K562 (cell line): ENCODE results near the gene HTRA3. TPM values are rescaled to one million over a fixed set of nuclear protein-coding genes. Genes with fewer than 3 reads are reported as not detected.

Experiments used
- CEBPB ChIP-seq: fragments of 450-650 bp; IDR thresholded peaks from 2 replicates; pipeline ENCODE4 v1.6.1; 2016; ENCODE audit warnings: missing genetic modification characterization, missing compliant biosample characterization
- FOXK2 ChIP-seq, 2 experiments: fragments of 450-650 bp; IDR thresholded peaks in 1 of 2; conservative IDR thresholded peaks in 1 of 2; 2 replicates each; pipeline ENCODE4 v1.6.1; 2016; ENCODE audit warnings: low read depth in 2 of 2, mild to moderate bottlenecking in 1 of 2
- HCFC1 ChIP-seq: IDR thresholded peaks from 2 replicates; pipeline ENCODE4 v1.6.1; 2012; ENCODE audit warnings: low read depth, low read length, improper control_type of control experiment
- HNRNPL ChIP-seq: fragments of 200-400 bp; formaldehyde crosslinking; IDR thresholded peaks from 2 replicates; pipeline ENCODE4 v1.6.1; 2017; ENCODE audit warnings: low read depth, mild to moderate bottlenecking, low read length
- HNRNPUL1 ChIP-seq: fragments of 200-400 bp; formaldehyde crosslinking; IDR thresholded peaks from 2 replicates; pipeline ENCODE4 v1.6.1; 2017; ENCODE audit warnings: low read length
- IRF1 ChIP-seq: sonication (generic); formaldehyde crosslinking; IDR thresholded peaks from 2 replicates; pipeline ENCODE4 v1.8.0; 2022; ENCODE audit warnings: missing genetic modification reagents, mild to moderate bottlenecking, borderline replicate concordance
- IRF2 ChIP-seq: sonication (generic); formaldehyde crosslinking; IDR thresholded peaks from 2 replicates; pipeline ENCODE4 v1.8.1; 2022; ENCODE audit warnings: mild to moderate bottlenecking, missing genetic modification reagents
- MNT ChIP-seq, 2 experiments: fragments of 450-650 bp; conservative IDR thresholded peaks; 2 replicates each; pipeline ENCODE4 v1.6.1; 2017; ENCODE audit warnings: mild to moderate bottlenecking in 2 of 2, moderate library complexity in 2 of 2
- NR3C1 ChIP-seq: sonication (generic); formaldehyde crosslinking; IDR thresholded peaks from 2 replicates; pipeline ENCODE4 v1.8.1; 2022; ENCODE audit warnings: missing genetic modification reagents
- RAD51 ChIP-seq: fragments of 450-650 bp; IDR thresholded peaks from 2 replicates; pipeline ENCODE4 v1.7.1; 2016; ENCODE audit warnings: low read depth, mild to moderate bottlenecking, borderline replicate concordance
- TEAD2 ChIP-seq: fragments of 450-650 bp; IDR thresholded peaks from 2 replicates; pipeline ENCODE4 v1.6.1; 2016; ENCODE audit warnings: missing genetic modification characterization, control low read depth, missing compliant biosample characterization
- XRCC5 ChIP-seq: fragments of 200-400 bp; formaldehyde crosslinking; IDR thresholded peaks from 2 replicates; pipeline ENCODE4 v1.6.1; 2017; ENCODE audit warnings: low read depth, mild to moderate bottlenecking, low read length
- ZBTB43 ChIP-seq: sonication (generic); formaldehyde crosslinking; IDR thresholded peaks from 2 replicates; pipeline ENCODE4 v1.8.0; 2023; ENCODE audit warnings: mild to moderate bottlenecking, missing genetic modification reagents
- polyA plus RNA-seq, 8 experiments: library from polyadenylated mRNA; depleted of rRNA in 4 of 8; stranded (reverse) in 5 of 8; unstranded in 3 of 8; fragments of >200 nt; fragmentation: Nextera tagmentation in 2 of 8; fragmentation: Illumina TruSeq in 1 of 8; extraction: Ambion mirVana in 2 of 8; extraction: Trizol in 1 of 8; gene quantifications; 2 replicates each; pipeline versions ENCODE4 v1.2.1 to v1.2.3, GENCODE V29; 2011 to 2014; ENCODE audit warnings: inconsistent platforms in 1 of 8, missing spikeins in 1 of 8
- total RNA-seq, 7 experiments: library from RNA; depleted of rRNA in 6 of 7; stranded (reverse); fragments of >200 nt in 6 of 7; fragmentation: Illumina TruSeq in 2 of 7; extraction: Trizol in 2 of 7; gene quantifications; 2 replicates each; pipeline versions ENCODE4 v1.2.1 to v1.2.3, GENCODE V29; 2011 to 2021; ENCODE audit warnings: low replicate concordance in 1 of 7
- TF ChIP-seq, protein P1 (sequence below), 3 experiments: IDR thresholded peaks in 2 of 3; conservative IDR thresholded peaks in 1 of 3; 2 replicates each; pipeline ENCODE4 v1.5.1; 2011 to 2012; ENCODE audit warnings: low read length in 3 of 3, mild to moderate bottlenecking in 3 of 3, control low read depth in 2 of 3, improper control_type of control experiment in 1 of 3, inconsistent platforms in 1 of 3, low read depth in 1 of 3, mixed read lengths in 1 of 3, moderate library complexity in 1 of 3; ENCODE audit not compliant: insufficient read depth in 2 of 3

Gene HTRA3
- total and polyA plus RNA-seq, 9 of the 15 experiments (the other 6 are each of a cell fraction or from before 2014, with no cell fraction given) = 0.04 TPM; not detected in 8

DNA sequence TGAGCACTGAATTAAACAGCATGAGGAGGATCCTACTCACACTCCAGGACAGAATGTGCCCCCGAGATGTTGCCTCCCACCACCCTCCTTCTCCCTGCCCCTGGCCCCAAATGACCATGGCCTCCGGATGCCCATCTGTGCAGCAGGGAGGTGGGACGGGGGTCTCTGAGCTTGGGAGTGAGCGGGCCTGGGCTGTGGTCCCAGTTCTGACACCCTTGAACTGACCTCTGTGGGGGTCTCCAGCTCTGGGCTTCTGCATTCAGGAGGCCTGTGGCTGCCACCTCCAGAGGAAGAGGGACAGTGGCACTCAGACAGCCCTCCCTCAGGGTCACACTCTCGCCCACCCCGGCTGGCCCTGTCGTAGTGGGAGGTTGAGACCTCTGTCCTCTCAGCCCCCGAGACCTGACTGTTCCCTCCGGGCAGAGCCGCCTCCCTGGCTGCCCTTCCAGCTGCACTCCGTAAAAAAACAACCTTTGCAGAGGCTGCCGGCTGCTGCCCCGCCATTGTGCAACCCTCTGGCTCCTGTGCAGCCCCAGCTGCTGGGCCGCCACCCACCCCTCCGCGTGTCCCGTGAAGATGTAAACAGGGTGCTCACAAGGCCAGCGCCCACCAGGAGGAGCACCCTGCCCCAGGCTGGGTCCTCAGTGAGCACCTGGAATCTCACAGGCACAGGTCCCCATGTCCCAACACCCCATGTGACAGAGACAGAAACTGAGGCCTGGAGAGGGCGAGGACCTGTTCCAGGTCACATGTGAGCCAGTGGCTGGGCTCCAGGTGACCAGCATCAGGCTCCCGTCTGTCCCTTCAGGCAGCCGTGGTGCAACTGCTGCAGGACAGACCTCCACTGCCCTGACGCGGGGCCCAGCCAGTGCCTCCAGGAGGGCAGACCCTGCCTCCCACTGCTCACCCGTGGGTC is 39.6 kb downstream of the HTRA3 start (continued):
- TF ChIP-seq ZBTB43 (CRISPR knock-in tag) = no peak
- TF ChIP-seq RAD51 = no peak
- peak; percentile 31 to 49; a peak in 2 of 4 replicates for TF ChIP-seq MNT (conservative IDR thresholded peaks at IDR 0.05)
- TF ChIP-seq NR3C1 = no peak
- TF ChIP-seq IRF2 (CRISPR knock-in tag) = no peak
- TF ChIP-seq HCFC1 = no peak
- TF ChIP-seq TEAD2 (tag) = no peak
- no peak for TF ChIP-seq XRCC5
- TF ChIP-seq IRF1 (CRISPR knock-in tag) = no peak
- TF ChIP-seq HNRNPL = no peak
- no peak for TF ChIP-seq HNRNPUL1
- TF ChIP-seq CEBPB (tag) = peak; percentile 84
- TF ChIP-seq, protein P1, sequence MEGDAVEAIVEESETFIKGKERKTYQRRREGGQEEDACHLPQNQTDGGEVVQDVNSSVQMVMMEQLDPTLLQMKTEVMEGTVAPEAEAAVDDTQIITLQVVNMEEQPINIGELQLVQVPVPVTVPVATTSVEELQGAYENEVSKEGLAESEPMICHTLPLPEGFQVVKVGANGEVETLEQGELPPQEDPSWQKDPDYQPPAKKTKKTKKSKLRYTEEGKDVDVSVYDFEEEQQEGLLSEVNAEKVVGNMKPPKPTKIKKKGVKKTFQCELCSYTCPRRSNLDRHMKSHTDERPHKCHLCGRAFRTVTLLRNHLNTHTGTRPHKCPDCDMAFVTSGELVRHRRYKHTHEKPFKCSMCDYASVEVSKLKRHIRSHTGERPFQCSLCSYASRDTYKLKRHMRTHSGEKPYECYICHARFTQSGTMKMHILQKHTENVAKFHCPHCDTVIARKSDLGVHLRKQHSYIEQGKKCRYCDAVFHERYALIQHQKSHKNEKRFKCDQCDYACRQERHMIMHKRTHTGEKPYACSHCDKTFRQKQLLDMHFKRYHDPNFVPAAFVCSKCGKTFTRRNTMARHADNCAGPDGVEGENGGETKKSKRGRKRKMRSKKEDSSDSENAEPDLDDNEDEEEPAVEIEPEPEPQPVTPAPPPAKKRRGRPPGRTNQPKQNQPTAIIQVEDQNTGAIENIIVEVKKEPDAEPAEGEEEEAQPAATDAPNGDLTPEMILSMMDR (IDR thresholded peaks at IDR 0.05 in 2 of 3, conservative IDR thresholded peaks at IDR 0.05 in 1 of 3; ENCODE audit: insufficient read depth in 2 of 3, low read depth in 1 of 3, low read length in 3 of 3) = peak in 2 of 3 experiments; percentile 13 to 23; a peak in 1 of 6 replicates
- peak; percentile 46 to 76; a peak in 2 of 4 replicates for TF ChIP-seq FOXK2 (conservative IDR thresholded peaks at IDR 0.05 in 1 of 2, IDR thresholded peaks at IDR 0.05 in 1 of 2; ENCODE audit: low read depth in 2 of 2)
